Cardiac muscle cell (in vitro differentiated cells and primary cell): ENCODE results near the gene TUT1. TPM values are rescaled to one million over a fixed set of nuclear protein-coding genes. Genes with fewer than 3 reads are reported as not detected.

Experiments
- DNase-seq, 2 donors: peaks; one replicate each; pipeline versions ENCODE4 v3.0.0 to v3.0.0-alpha.2; 2010 to 2017; ENCODE audit warnings: low read depth in 1 of 2, low spot score in 1 of 2
- H3K27ac ChIP-seq: fragments of 200-600 bp; sonication (generic); 2 replicates; pipeline ENCODE4 v1.5.1; 2016
- H3K27me3 ChIP-seq: fragments of 200-600 bp; sonication (generic); 2 replicates; pipeline ENCODE4 v1.6.0; 2016; ENCODE audit warnings: control low read depth
- H3K36me3 ChIP-seq: fragments of 200-600 bp; sonication (generic); 2 replicates; pipeline ENCODE4 v1.5.1; 2016; ENCODE audit warnings: control low read depth
- H3K4me1 ChIP-seq: fragments of 200-600 bp; sonication (generic); 2 replicates; pipeline ENCODE4 v1.8.1; 2017; ENCODE audit warnings: low read depth, mild to moderate bottlenecking, mixed run types
- H3K4me3 ChIP-seq: fragments of 200-600 bp; sonication (generic); 2 replicates; pipeline ENCODE4 v1.5.1; 2016; ENCODE audit warnings: mild to moderate bottlenecking
- H3K9me3 ChIP-seq: fragments of 200-600 bp; sonication (generic); 2 replicates; pipeline ENCODE4 v1.5.1; 2017; ENCODE audit warnings: low read depth, mild to moderate bottlenecking, control low read depth
- CTCF ChIP-seq: IDR thresholded peaks from 2 replicates; pipeline ENCODE4 v1.5.1; 2012; ENCODE audit warnings: low read depth, mild to moderate bottlenecking, low read length
- polyA plus RNA-seq: library from polyadenylated mRNA; unstranded; fragments of >200 nt; fragmentation: Nextera tagmentation; extraction: Ambion mirVana; gene quantifications from 2 replicates; pipeline ENCODE4 v1.2.1, GENCODE V29; 2016
- total RNA-seq: library from RNA; depleted of rRNA; stranded (reverse); fragments of >200 nt; gene quantifications from 2 replicates; pipeline ENCODE4 v1.2.3, GENCODE V29; 2016

Gene TUT1
- total and polyA plus RNA-seq, 2 experiments from 2014 or later, result 18.7 to 29.1 TPM

DNA sequence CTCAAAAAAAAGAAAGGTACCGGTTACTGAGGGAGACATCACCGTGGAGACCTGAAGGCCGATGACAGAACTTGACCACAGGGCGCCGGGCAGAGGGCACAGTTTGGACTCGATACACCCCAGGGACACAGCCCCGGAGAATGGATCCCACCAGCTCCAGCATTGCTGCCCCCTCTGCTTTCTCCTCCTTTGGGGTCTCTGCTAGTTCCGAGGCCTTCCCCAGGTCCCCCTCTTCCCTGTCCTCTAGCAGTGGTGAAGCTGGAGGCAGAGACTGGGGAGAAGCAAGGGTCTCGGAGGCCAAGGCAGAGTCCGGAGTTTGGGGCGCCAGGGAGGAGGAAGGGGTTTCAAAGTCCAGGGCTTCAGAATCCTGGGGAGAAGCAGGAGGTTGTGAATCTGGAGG lies 12.8 kb downstream of the TUT1 start:
- Histone ChIP-seq H3K4me3 (no peak overlapping the region), H3K27ac (no peak overlapping the region), H3K4me1 (peaks cover 5% of the 10 kb centered on the region), H3K36me3 (peaks cover 27% of the 10 kb centered on the region), H3K27me3 (no peaks in the 10 kb centered on the region), H3K9me3 (no peaks in the 10 kb centered on the region)
- TF ChIP-seq CTCF, result no peak
- DNase-seq, result no peak

DNA sequence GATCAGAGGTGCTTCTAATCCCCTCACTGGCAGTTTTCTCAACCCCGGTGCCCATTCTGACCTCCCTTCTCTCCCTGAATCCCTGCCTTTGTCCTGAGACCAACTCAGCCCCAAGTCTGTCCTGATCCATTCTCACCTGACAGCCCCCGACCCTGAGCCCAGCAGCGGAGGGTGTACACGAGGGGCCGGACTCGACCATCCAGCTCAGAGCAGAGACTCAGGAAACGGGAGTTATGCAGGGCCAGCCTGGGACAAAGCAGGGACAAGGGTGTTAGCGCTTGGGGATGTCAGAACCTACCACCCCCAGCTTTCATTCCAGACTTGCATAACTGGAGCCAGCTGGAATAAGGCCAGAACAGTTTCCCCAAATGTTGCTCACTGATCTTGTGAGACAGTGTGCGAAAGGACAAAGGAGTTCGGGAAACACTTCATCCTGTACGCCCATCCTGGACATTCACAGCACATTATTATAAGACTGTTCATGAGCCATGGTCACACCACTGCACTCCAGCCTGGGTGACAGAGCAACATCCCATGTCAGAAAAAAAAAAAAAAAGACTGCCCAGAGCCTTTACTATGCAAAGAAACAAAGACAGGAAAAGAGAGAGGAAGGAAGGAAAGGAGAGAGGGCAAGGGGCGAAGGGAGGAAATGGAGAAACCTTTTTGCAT lies 14.1 kb downstream of the TUT1 start:
- Histone ChIP-seq H3K4me3 (no peak overlapping the region), H3K36me3 (peaks cover 25% of the 10 kb centered on the region), H3K4me1 (peaks cover 9% of the 10 kb centered on the region), H3K27ac (no peak overlapping the region), H3K27me3 (no peaks in the 10 kb centered on the region), H3K9me3 (no peaks in the 10 kb centered on the region)
- peak in 1 of 2 donors; percentile 58 for DNase-seq
- no peak for TF ChIP-seq CTCF

DNA sequence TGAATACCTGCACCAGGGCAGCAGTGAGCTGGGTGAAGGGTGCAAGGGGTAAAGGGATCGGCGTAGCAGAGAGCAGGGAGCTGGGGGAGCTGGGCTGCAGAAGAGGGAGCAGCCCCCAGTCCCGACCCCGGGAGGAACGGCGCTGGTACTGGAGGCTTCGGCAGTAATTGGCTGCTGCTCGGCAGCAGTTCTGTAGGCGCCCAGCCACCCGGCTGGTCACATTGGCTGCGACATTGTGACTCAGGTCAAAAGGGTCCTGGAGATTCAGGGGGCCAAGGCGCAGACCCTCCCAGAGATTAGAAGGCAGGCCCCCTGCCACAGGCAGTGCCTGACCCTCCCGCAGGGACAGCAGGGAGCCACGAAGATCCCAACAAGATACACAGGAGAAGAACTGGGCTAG lies 15.5 kb downstream of the TUT1 start:
- Histone ChIP-seq H3K27me3 (no peaks in the 10 kb centered on the region), H3K4me1 (peaks cover 9% of the 10 kb centered on the region), H3K4me3 (no peak overlapping the region), H3K9me3 (no peaks in the 10 kb centered on the region), H3K27ac (no peak overlapping the region), H3K36me3 (peaks cover 36% of the 10 kb centered on the region)
- no peak for TF ChIP-seq CTCF
- DNase-seq, result no peak

- no peak for DNase-seq
- TF ChIP-seq CTCF, result no peak
- Histone ChIP-seq H3K27ac (peak overlapping the region; percentile 85), H3K27me3 (no peaks in the 10 kb centered on the region), H3K9me3 (no peaks in the 10 kb centered on the region), H3K4me3 (peak overlapping the region; percentile 39), H3K36me3 (peaks cover 41% of the 10 kb centered on the region), H3K4me1 (peaks cover 9% of the 10 kb centered on the region)
These were observed 16.2 kb downstream of the TUT1 start for GRCh38 chr11:62575156-62575555.

GRCh38 chr11:62574363-62575071 lies 16.8 kb downstream of the TUT1 start:
- H3K27me3 ChIP-seq, result no peaks in the 10 kb centered on the region
- peaks cover 9% of the 10 kb centered on the region for H3K4me1 ChIP-seq
- DNase-seq, result peak in 1 of 2 donors; percentile 43
- peak overlapping the region; percentile 85 for H3K27ac ChIP-seq
- no peaks in the 10 kb centered on the region for H3K9me3 ChIP-seq
- peak overlapping the region; percentile 39 for H3K4me3 ChIP-seq
- TF ChIP-seq CTCF, result no peak
- H3K36me3 ChIP-seq, result peaks cover 41% of the 10 kb centered on the region
